ENCODE results near the gene CHST11.

The CHST11 gene

DNA sequence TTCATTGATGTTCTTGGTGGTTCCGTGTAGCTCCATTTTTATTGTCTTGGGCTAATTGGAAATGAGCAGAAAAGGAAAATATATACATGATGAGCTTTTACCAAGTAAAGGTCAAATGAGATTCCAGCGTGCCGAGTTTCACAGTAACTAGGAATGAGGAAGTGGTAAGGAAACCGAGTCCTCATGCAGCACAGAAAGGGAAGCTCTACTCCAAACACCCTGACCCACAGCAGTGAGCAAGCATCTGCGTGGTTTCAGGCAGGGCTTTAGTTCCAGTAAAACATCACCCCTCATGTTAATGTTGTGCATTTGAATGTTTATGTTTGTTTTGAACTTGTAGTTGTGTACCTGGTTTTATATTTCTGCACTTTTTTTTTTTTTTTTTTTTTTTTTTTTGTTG, 293.3 kb downstream of the CHST11 start:
- DNase-seq: no peak

- peak; percentile 8 for DNase-seq
These were observed 294.4 kb downstream of the CHST11 start for GRCh38 chr12:104751120-104751519.

- no peak for DNase-seq
These were observed 294.8 kb downstream of the CHST11 start for GRCh38 chr12:104751594-104751993.

DNA sequence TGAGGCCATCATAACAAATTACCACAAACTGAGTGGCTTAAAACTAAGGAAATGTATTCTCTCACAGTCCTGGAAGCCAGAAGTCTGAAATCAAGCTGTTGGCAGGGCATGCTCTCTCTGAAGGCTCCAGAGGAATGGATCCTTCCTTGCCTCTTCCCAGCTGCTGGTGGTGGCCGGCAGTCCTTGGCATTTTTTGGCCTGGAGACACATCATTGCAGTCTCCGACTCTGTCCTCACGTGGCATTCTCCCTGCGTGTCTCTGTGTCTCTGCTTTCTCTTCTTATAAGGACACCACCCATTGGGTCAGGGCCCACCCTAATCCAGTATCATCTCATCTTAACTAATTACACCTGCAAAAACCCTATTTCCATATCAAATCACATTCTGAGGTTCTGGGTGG, 295.3 kb downstream of the CHST11 start:
- DNase-seq: no peak

GRCh38 chr12:104752881-104753280, 296.1 kb downstream of the CHST11 start:
- no peak for DNase-seq

GRCh38 chr12:104756901-104757300, 300.2 kb downstream of the CHST11 start:
- no peak for DNase-seq

DNA sequence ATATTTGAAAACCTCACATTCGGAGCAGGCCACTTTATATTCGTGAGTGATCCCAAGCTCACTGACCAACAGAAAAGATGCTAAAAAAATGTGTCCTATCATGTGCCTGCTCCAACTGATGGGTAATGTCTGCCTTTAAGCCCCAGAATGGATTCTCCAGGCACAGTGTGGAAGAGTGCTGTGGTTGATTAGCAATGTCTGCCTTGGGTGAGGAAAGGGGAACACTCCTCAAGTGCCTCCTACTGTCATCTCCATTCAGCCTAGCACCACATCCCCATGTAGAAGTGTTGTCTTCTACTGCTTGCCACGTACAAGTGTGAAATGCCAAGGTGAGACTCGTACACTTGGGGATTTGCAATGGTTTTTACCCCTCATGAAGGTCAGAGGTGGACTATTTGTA, 302.0 kb downstream of the CHST11 start:
- no peak for DNase-seq

DNA sequence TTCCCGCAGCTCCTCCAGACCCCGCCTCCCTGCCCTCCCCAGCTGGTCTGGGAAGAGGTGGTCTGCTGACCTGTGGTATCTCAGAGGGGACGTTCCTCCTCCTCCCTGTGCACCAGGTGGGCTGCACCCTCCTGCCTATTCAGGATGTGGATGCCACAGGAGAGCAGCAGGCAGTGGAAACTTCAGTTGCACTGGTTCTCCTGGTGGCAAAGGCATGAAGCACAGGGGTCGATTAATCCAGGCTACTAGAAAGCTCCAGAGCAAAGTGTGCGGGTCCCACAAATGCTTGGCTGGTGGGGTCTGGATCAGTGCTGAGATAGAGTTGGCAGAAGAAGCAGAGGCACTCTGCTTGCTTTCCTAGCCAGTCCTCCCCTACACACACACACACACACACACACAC, 304.3 kb downstream of the CHST11 start:
- DNase-seq: no peak

GRCh38 chr12:104761611-104762010, 304.9 kb downstream of the CHST11 start:
- no peak for DNase-seq

DNA sequence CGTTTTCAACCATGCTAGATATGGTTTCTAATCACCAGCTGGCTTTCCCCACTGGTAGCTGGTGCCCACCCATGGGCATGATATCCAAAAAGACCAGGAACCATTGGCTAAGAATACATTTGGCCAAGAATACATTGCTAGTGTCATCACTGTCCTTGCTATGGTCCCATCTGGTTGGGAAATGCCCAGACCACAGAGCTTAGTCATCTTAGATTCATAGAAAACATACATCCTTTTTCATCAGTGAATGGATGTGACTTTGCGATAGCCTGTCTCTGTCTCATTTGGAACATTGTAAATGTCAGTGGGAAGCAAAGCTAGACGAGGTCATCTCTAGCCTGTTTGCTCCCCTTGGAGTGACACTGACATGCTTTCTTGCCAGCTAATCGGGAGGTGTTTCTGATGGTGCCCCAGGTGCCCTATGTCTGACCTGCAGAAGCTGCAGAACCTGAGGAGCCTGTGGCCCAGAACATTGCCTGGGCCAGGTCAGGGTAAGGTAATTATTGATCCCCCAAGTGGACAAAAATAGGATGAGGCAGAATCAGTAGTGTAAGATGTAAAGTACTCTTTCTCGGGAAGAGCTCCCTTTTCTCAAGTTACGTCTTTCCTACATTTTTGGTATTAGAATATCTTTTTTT, 306.5 kb downstream of the CHST11 start:
- DNase-seq: no peak

DNA sequence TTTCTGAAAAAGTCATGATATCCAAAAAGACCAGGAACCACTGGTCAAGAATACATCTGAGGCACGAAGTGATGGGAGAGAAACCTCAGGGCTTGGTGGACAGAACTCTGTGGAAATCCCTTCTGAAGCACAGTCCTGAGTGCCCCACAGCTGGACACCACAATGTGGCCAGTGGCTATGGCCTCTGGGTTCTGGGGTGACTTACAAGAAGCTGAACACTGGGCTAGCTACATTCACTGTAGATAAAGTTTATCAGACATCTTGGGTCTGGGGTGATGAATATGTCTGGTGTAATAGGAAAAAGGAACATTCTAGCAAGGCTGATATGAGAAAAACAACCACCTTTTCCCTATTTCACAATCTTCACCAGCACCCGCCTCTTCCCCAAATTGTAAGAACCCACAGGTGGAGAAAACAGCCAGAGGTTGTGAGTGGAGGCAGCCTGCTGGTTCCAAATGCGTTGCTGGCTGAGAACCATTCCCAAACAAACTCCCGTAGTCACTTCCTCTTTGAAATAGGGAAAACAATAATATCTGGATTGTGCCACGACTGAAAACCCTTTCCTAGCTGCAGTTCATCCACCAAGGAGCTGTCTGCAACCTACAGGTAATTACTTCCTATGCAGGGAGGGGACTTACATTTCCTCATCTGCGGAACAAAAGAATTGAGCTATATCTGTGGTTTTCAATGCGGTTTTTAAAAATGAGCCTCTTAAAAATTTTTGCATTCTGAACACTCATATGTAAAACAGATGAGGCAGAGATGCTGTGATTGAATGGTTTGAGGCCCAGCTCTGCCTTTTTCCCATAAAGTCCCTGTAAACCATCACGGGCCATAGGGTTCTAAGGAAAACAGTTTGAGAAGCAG, 307.7 kb downstream of the CHST11 start:
- no peak for DNase-seq

GRCh38 chr12:104767261-104767660, 310.5 kb downstream of the CHST11 start:
- DNase-seq: no peak

DNA sequence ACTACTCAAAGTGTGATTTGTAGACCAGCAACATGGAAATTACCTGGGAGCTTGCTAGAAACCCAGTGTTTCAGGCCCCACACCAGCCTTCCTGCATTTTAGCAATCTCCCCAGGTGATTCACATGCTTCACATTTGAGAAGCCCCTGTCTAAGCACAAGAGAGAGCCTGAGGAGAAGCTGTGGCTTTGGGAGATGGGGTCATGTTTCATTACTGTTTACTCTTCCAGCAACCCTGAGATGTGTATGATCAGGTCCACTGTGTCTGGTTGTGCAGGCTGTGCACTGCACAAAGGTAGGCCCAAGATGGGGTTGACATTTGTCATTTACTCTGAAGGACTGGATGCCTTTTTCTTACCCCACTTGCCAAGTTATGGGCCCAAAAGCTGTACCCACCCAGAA, 311.3 kb downstream of the CHST11 start:
- no peak for DNase-seq

- no peak for DNase-seq
These were observed 312.4 kb downstream of the CHST11 start for GRCh38 chr12:104769144-104769561.

- no peak for DNase-seq
These were observed 315.6 kb downstream of the CHST11 start for GRCh38 chr12:104772336-104772735.

- no peak for DNase-seq
These were observed 319.0 kb downstream of the CHST11 start for GRCh38 chr12:104775731-104776231.

DNA sequence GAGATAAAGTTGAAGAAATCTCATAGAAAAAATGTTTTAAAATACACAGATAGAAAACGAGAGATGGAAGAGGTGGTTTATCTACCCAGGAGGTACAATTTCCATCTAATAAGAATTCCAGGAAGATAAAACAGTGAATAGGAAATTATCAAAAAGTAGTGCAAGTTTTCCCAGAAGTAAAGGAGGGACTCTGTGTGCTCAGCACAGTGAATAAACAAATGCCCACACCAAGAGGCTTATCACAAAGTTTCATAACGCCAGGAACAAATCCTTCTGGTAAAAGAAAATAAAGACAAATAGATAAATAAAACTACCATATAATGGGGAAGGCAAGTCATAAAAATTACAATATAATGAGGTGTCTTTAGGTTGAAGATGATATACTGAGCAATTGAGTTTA, 322.4 kb downstream of the CHST11 start:
- no peak for DNase-seq

- no peak for DNase-seq
These were observed 325.5 kb downstream of the CHST11 start for GRCh38 chr12:104782296-104782695.

DNA sequence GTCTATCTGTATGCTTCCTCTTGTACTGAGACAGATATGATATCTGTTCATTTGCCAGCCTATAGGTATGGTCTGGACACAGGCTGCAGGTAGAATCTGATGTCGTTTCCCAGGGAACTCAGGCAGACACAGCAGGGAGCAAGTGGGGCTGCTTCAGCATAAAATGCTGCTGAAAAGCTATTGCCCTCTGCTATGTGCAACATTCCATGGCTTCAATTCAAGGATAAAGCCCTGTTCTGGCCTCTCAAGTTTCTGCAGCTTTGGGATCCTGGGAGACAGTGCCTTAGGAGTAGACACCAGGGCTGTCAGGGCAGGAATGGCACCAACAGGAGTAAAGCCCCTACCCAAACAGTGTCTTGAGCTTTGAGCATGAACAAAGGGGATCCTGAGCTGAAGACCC, 327.8 kb downstream of the CHST11 start:
- DNase-seq: no peak

DNA sequence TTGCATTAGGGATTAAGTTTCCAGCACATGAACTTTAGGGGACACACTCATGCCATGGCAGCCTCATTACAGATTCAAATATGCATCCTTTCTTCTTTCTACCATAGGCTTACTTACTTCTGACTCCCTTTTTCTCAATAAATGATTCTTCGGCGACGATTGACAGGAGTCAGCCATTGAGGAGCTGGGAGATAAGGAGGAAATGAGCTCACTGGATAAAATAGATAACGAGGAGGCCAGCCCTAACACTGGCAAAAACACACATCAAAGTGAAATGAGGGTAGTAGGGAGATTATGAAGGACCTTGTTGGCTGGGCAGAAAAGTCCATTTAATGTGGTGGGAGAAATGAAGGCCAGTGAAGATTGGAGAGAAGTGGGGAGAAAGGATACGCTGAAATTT, 329.1 kb downstream of the CHST11 start:
- DNase-seq: no peak

- DNase-seq: no peak
These were observed 329.6 kb downstream of the CHST11 start for GRCh38 chr12:104786352-104786751.

GRCh38 chr12:104788840-104789271, 332.1 kb downstream of the CHST11 start:
- no peak for DNase-seq

GRCh38 chr12:104790296-104791125, 333.8 kb downstream of the CHST11 start:
- DNase-seq: no peak
